Fibroblast of skin of right quadriceps (primary cell): Measurements from ENCODE around the gene CDC37.

ENCODE experiments used
- DNase-seq: peaks from one replicate; pipeline ENCODE4 v3.0.0-alpha.2; 2013

The CDC37 gene

DNA sequence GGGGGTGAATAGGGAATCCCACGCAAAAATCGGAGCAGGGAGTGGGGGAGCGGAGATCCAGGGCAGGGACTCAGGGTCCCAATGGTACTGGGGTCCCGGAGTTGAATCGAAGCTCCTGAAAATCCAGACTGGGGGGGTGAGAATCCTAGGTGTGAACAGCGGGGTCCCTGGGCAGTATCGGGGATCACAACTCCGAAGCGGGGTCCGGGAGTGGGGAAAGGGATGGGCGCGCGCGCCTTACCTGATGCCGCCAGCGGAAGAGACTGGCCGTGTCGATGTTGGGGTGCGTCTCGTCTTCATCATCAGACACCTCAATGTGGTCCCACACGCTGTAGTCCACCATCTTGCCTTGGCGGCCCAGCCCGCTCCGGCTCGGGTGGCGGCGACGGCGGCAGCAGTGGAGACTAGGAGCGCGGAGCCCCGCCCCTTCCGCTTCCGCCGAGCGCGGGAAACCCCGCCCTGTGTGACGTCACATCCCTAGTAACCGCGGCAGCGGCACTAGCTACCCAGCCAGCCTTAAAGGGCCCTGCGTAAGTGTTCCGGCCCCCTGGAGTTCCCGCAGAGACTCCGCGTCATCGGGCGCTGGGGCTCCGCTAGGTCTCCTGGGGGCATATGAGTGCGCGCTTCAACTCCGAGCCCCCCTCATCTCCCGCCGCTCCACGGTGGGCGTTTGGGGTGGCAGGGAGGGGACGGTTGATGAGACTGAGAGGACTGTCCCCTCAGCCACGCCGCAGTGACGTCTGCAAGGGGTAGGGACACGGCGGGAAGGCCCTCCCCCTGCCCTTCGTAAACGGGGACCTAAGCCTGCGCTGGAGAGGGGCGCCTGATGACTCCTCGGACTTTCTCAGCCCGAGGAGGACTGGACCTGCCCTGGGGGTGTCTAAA is at the start of gene CDC37:
TSS of gene CDC37 (minus strand) at position 406 of the 885 bp plus-strand sequence. CDS start at position 343, 63 bp downstream.
- peak; percentile 96 for DNase-seq

DNA sequence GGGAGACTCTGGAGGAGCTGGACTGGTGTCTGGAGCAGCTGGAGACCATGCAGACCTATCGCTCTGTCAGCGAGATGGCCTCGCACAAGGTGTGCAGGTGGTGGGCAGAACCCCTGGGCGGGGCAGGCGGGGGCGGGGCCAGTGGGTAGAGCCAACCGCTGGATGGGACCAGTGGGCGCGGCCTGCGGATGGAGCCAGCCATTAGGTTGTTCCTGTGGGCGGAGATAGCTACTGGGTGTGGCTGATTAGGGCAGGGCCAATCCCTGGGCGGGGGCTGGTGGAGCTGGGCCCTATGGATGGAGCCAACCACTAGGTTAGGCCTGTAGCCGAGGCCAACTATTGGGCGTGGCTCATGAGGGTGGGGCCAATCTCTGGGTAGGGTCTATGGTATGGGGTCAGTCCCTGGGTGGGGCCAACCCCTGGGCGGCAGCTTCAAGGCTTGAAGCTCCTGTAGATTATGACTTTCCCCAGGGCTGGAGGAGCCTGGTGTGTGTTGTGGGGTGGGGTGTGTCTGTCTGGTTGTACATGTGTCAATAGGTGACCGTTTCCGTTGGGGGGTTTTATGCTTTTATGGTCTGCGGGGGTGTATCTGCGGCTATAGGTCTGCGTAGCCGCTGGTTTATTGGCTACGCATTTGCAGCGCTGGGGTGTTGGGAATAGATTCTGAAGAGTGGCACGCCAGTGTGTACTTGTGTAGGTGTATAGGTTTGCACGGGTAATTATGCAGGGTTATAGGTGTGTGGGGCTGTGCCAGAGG is 47.7 kb upstream of the CDC37 start:
- no peak for DNase-seq

DNA sequence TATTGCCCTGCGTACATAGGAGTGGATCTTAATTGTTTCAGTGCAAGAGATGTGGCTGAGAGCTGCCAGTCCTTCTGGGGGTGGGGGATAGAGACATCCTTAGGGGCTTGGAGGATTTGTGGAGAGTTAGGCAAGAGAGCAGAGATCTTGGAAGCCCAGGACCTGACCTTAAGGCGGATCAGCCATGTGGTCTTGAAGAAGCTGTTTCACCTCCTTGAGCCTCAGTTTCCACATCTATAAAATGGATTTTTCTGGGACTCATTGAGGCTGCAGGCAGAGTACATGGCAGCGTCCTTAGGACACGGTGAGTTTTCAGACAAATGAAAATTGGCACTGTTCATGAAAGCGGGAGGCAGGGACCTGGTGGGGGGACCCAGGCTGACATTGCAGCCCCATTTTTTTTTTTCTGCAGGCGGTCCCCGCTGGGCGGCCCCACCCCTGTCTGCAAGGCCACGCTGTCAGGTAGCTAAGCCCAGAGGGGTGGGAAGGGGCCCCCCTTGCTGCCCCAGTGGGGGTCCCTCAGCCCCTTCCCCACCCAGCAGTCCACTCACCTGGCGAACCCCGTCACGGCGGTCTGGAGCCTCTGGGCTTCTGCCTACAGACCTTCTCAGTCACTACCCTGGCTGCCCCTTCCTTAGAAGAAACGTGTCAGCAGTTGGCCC is 47.0 kb upstream of the CDC37 start:
- DNase-seq: no peak

GRCh38 chr19:10449037-10449436 is 45.7 kb upstream of the CDC37 start:
- no peak for DNase-seq

DNA sequence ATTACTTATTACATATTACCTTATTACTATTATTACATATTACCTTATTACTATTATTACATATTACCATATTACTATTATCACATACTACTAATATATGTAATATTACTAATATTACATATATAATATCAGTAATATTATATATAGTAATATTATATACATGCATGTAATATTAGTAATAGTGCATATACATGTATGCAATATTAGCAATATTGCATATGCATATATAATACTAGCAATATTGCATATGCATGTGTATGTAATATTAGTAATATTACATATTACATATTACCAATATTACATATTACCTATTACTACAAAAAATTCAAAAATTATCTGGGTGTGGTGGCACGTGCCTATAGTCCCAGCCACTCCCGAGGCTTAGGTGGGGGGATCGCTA is 39.4 kb upstream of the CDC37 start:
- DNase-seq: no peak

DNA sequence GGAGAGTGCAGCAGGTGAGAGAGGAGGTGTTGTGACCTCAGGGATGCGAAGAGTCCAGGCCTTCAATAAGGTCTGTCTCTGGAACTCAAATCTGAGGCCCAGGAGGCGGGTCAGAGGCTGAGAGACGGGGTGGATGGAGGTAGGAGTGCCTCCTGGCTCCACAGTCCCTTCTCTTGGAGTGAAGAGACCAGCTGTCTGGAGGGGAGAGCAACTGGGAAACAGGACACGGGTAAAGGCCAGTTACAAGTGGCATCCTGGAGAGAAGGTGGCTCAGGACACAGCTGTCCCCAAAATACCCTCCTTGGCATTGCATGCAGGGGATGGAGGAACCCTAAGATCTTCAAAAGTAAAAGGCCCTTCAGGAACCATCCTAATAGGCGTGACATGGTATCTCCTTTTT is 36.2 kb upstream of the CDC37 start:
- no peak for DNase-seq

GRCh38 chr19:10433131-10433536 is 29.8 kb upstream of the CDC37 start:
- no peak for DNase-seq

DNA sequence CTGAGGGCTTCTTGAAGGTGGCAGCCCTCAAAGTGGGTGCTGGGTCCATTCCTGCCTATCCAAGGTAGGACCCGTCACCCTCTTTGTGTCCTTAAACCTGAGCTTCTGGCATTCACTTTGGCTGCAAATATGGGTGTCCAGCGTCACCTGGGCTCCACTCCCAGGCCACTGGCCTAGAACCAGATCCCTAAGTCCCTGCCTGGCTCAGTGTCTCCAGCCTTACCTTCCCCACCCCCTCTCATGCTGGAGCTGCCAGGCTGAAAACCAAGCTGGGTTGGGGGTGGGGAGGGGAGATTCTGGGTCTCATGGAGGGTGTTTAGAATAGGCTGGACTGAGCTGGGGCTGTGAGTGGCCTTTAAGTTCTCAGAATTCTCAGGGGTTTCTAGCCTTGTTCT is 29.4 kb upstream of the CDC37 start:
- DNase-seq: no peak

- peak; percentile 24 for DNase-seq
These were observed 28.8 kb upstream of the CDC37 start for GRCh38 chr19:10431943-10432735.

GRCh38 chr19:10431254-10431942 is 28.1 kb upstream of the CDC37 start:
- DNase-seq: no peak

DNA sequence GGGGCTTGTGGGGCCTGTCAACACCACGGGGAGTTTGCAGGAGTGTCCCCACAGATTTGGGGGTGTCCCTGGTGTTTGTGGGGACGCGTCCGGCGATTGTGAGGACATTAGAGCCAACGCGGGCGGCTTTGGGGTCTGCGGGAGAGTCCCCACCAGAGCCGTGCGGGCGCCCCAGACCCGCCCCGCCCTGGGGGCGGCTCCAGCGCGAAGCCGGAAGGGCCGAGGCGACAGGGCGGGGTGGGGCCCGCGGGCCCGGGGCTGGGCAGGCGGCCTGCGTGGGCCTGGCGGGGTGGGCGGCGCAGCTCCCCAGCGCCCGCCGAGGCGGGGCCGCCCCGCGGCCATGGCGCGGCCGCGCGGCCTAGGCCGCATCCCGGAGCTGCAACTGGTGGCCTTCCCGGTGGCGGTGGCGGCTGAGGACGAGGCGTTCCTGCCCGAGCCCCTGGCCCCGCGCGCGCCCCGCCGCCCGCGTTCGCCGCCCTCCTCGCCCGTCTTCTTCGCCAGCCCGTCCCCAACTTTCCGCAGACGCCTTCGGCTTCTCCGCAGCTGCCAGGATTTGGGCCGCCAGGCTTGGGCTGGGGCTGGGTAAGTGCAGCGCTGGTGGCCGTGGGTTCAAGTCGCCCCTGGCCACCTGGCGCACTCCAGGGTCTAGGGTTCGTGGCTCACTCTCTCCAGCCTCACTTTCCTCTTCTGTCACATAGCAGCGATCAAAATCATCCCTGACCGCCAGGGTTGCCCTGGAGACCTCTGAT is 27.3 kb upstream of the CDC37 start:
- DNase-seq: no peak

GRCh38 chr19:10428996-10429381 is 25.6 kb upstream of the CDC37 start:
- DNase-seq: no peak

GRCh38 chr19:10427169-10427568 is 23.8 kb upstream of the CDC37 start:
- DNase-seq: no peak

GRCh38 chr19:10424011-10424637 is 20.8 kb upstream of the CDC37 start:
- peak; percentile 75 for DNase-seq

DNA sequence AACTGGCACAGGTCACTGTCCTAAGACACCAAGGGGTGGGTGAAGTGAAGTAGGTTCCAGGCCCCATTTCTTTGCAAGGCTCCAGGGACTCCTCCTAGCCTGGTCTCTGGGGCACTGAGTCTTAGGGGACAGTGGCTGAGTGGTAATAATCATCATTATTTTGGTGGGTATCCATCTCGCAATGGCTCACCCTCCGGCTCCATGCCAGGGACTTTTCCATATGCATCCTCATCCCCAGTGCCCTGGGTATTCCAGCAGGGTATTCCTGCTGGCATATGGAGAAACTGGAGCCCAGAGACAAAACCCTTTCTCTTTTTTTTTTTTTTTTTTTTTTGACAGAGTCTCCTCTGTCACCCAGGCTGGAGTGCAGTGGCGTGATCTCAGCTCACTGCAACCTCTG is 19.5 kb upstream of the CDC37 start:
- no peak for DNase-seq

GRCh38 chr19:10422046-10422461 is 18.7 kb upstream of the CDC37 start:
- no peak for DNase-seq

GRCh38 chr19:10421240-10422045 is 18.1 kb upstream of the CDC37 start:
- DNase-seq: no peak

GRCh38 chr19:10420444-10421239 is 17.3 kb upstream of the CDC37 start, which contains the start of gene PDE4A:
PDE4A (plus strand) TSS chr19:10420538; CDS start chr19:10420765, 227 bp downstream.
- DNase-seq: peak; percentile 46
